ENCODE results near the gene CELSR1.

Gene CELSR1

DNA sequence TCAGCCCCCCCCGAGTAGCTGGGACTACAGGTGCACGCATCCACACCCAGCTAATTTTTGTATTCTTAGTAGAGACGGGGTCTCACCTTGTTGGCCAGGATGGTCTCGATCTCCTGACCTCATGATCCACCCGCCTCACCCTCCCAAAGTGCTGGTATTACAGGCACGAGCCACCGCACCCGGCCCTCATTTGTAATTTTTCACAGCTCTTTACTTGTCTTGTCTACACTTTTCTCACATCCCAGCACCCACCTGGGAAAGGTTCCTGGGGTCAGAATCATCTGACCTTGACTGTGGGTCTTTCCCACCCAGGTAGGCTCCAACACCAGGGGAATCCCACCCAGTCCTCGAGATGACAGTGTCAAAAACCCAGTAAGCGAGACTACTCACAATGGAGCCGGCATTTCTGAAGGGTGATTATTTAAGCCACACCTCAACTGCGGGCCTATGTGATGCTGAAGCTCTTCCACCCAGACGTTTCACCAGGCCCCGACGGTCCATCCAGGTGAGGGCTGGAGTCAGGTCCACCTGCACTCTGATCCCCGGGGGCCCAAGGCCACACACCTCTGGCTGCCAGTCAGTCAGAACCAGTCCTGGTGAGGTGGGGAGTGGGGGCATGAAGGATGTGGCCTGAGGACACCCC lies 23.4 kb downstream of the CELSR1 start:
- H3K9me3 ChIP-seq (ENCODE audit: control insufficient read depth, insufficient read depth, low read length): no peaks in the 10 kb centered on the region
- TF ChIP-seq, protein P1, sequence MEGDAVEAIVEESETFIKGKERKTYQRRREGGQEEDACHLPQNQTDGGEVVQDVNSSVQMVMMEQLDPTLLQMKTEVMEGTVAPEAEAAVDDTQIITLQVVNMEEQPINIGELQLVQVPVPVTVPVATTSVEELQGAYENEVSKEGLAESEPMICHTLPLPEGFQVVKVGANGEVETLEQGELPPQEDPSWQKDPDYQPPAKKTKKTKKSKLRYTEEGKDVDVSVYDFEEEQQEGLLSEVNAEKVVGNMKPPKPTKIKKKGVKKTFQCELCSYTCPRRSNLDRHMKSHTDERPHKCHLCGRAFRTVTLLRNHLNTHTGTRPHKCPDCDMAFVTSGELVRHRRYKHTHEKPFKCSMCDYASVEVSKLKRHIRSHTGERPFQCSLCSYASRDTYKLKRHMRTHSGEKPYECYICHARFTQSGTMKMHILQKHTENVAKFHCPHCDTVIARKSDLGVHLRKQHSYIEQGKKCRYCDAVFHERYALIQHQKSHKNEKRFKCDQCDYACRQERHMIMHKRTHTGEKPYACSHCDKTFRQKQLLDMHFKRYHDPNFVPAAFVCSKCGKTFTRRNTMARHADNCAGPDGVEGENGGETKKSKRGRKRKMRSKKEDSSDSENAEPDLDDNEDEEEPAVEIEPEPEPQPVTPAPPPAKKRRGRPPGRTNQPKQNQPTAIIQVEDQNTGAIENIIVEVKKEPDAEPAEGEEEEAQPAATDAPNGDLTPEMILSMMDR (IDR thresholded peaks at IDR 0.05; ENCODE audit: low read depth, low read length, poor library complexity, severe bottlenecking): no peak
- no peak for TF ChIP-seq EZH2phosphoT487 (IDR thresholded peaks at IDR 0.05; ENCODE audit: borderline replicate concordance, low read length)
- H3K79me2 ChIP-seq (ENCODE audit: control insufficient read depth, low read length): no peaks in the 10 kb centered on the region
- H3K4me2 ChIP-seq (ENCODE audit: low read length): no peak overlapping the region
- H4K20me1 ChIP-seq (ENCODE audit: control insufficient read depth, insufficient read depth, low read depth, low read length): no peaks in the 10 kb centered on the region
- no peaks in the 10 kb centered on the region for H3F3A ChIP-seq (ENCODE audit: control insufficient read depth, insufficient read depth)
- no peak overlapping the region for H3K27ac ChIP-seq (ENCODE audit: low read depth, low read length)
- H3K4me1 ChIP-seq (ENCODE audit: control insufficient read depth, low read length): no peaks in the 10 kb centered on the region
- H3K9me2 ChIP-seq (replicated peaks; ENCODE audit: control insufficient read depth, low read length): no peaks in the 10 kb centered on the region
- peaks cover 6% of the 10 kb centered on the region; the same call in 1 of the 2 replicates for H3K27me3 ChIP-seq (ENCODE audit: control insufficient read depth, low read length)
- no peaks in the 10 kb centered on the region for H3K36me3 ChIP-seq (ENCODE audit: control insufficient read depth, low read length)
- no peak overlapping the region for H3K4me3 ChIP-seq (ENCODE audit: low read length)

DNA sequence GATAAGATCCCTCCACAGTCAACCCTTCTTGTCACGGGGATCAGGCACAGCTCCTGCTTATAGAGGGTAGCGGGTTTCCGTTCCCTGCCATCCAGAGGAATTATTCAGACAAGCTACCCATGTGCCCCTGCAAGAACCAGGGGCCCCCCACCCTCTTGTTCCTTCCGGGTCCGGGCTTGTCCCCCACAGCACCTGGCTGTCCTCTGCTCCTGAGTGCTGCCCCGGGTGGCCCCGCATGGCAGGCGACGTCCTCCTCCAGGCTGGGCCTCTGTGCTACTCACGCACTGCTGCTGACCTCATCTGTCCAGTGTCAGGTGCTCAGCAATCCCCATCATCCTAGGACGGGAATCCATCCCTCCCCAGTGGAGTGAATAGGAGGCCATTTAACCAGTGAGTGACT lies 24.7 kb downstream of the CELSR1 start:
- H3K27me3 ChIP-seq (ENCODE audit: control insufficient read depth, low read length): peaks cover 6% of the 10 kb centered on the region; the same call in 1 of the 2 replicates
- no peaks in the 10 kb centered on the region for H3F3A ChIP-seq (ENCODE audit: control insufficient read depth, insufficient read depth)
- H3K79me2 ChIP-seq (ENCODE audit: control insufficient read depth, low read length): no peaks in the 10 kb centered on the region
- H3K27ac ChIP-seq (ENCODE audit: low read depth, low read length): no peak overlapping the region
- no peaks in the 10 kb centered on the region for H3K4me1 ChIP-seq (ENCODE audit: control insufficient read depth, low read length)
- no peak for TF ChIP-seq EZH2phosphoT487 (IDR thresholded peaks at IDR 0.05; ENCODE audit: borderline replicate concordance, low read length)
- TF ChIP-seq, protein P1 (IDR thresholded peaks at IDR 0.05; ENCODE audit: low read depth, low read length, poor library complexity, severe bottlenecking): no peak
- H3K9me3 ChIP-seq (ENCODE audit: control insufficient read depth, insufficient read depth, low read length): no peaks in the 10 kb centered on the region
- H3K4me2 ChIP-seq (ENCODE audit: low read length): no peak overlapping the region
- H4K20me1 ChIP-seq (ENCODE audit: control insufficient read depth, insufficient read depth, low read depth, low read length): no peaks in the 10 kb centered on the region
- H3K36me3 ChIP-seq (ENCODE audit: control insufficient read depth, low read length): no peaks in the 10 kb centered on the region
- no peaks in the 10 kb centered on the region for H3K9me2 ChIP-seq (replicated peaks; ENCODE audit: control insufficient read depth, low read length)
- no peak overlapping the region for H3K4me3 ChIP-seq (ENCODE audit: low read length)

DNA sequence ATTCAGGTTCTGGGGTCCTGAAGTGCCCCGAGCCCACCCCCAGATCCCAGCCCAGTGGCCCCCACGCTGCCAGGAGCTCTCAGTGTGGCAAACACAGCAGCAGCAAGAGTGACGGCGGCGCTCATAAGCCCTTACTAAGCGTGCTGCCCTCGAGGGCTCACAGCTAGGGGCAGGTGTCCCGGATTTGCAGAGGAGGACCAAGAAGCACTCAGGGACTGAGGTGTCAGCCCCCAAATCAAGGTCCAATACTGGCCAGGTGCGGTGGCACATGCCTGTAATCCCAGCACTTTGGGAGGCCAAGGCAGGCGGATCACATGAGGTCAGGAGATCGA lies 25.4 kb downstream of the CELSR1 start:
- Histone ChIP-seq H3K9me3 (ENCODE audit: control insufficient read depth, insufficient read depth, low read length) (no peaks in the 10 kb centered on the region), H4K20me1 (ENCODE audit: control insufficient read depth, insufficient read depth, low read depth, low read length) (no peaks in the 10 kb centered on the region), H3F3A (ENCODE audit: control insufficient read depth, insufficient read depth) (no peaks in the 10 kb centered on the region), H3K27me3 (ENCODE audit: control insufficient read depth, low read length) (peaks cover 6% of the 10 kb centered on the region; the same call in 1 of the 2 replicates), H3K9me2 (replicated peaks; ENCODE audit: control insufficient read depth, low read length) (no peaks in the 10 kb centered on the region), H3K4me2 (ENCODE audit: low read length) (no peak overlapping the region), H3K36me3 (ENCODE audit: control insufficient read depth, low read length) (no peaks in the 10 kb centered on the region), H3K79me2 (ENCODE audit: control insufficient read depth, low read length) (no peaks in the 10 kb centered on the region), H3K4me3 (ENCODE audit: low read length) (no peak overlapping the region), H3K27ac (ENCODE audit: low read depth, low read length) (no peak overlapping the region), H3K4me1 (ENCODE audit: control insufficient read depth, low read length) (no peaks in the 10 kb centered on the region)
- no peak for TF ChIP-seq EZH2phosphoT487 (IDR thresholded peaks at IDR 0.05; ENCODE audit: borderline replicate concordance, low read length)

DNA sequence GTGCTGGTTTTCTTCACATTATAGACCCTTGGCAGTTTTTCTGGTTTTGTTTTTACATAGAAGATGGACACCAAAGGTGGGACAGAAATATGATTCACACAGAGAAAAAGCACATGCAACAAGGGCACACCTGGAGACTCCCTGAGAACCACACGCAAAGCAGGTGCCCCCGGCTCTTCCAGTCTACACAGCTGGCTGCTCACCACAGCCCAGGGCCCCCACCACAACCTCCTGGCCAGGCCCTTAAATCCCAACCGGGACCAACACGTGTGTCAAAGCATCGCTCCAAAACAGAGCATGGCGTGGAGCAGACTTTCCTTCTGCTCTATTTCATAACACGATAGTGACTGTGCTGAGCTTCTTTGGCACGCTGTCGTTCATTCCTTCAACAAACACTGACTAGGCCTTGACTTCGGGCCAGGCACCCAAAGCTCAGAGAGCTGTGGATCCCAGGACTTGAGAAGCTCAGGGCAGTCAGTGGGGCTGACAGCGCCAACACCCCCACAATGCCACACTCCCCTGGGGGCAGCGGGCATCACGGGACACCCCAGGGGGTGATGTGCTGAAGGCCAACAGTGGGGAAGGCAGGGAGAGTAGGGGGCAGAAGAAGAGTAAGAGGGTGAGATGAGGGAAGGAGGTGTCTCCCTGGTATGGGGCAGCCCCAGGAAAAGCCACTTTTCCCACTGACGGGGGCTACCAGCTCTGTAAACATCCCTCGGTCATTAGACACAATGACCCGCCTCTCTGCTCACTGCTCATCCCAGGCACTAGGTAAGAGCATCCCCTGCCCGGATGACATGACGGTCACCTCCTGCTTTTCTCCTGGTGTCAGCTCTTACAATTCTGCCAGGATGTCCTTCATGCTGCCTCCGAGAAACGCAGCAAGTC lies 26.0 kb downstream of the CELSR1 start:
- Histone ChIP-seq H4K20me1 (ENCODE audit: control insufficient read depth, insufficient read depth, low read depth, low read length) (no peaks in the 10 kb centered on the region), H3K36me3 (ENCODE audit: control insufficient read depth, low read length) (no peaks in the 10 kb centered on the region), H3K27me3 (ENCODE audit: control insufficient read depth, low read length) (peaks cover 9% of the 10 kb centered on the region), H3F3A (ENCODE audit: control insufficient read depth, insufficient read depth) (no peaks in the 10 kb centered on the region), H3K79me2 (ENCODE audit: control insufficient read depth, low read length) (no peaks in the 10 kb centered on the region), H3K4me2 (ENCODE audit: low read length) (no peak overlapping the region), H3K27ac (ENCODE audit: low read depth, low read length) (no peak overlapping the region), H3K9me3 (ENCODE audit: control insufficient read depth, insufficient read depth, low read length) (no peaks in the 10 kb centered on the region), H3K9me2 (replicated peaks; ENCODE audit: control insufficient read depth, low read length) (no peaks in the 10 kb centered on the region), H3K4me1 (ENCODE audit: control insufficient read depth, low read length) (no peaks in the 10 kb centered on the region), H3K4me3 (ENCODE audit: low read length) (no peak overlapping the region)
- TF ChIP-seq, protein P1 (IDR thresholded peaks at IDR 0.05; ENCODE audit: low read depth, low read length, poor library complexity, severe bottlenecking): no peak
- no peak for TF ChIP-seq EZH2phosphoT487 (IDR thresholded peaks at IDR 0.05; ENCODE audit: borderline replicate concordance, low read length)

All from DOHH2 (cell line).